ENCODE measurements around the gene POLD1. TPM values are rescaled to one million over a fixed set of nuclear protein-coding genes. Genes with fewer than 3 reads are reported as not detected.

POLD1 gene
- total and polyA plus RNA-seq, 2 of the 13 experiments (the other 11 are each of a cell fraction or from before 2014, with no cell fraction given) = 17.4 to 54.0 TPM

- peak; percentile 81 for TF ChIP-seq ZNF687 (CRISPR knock-in tag; IDR thresholded peaks at IDR 0.05)
- TF ChIP-seq TEAD2 (CRISPR knock-in tag; IDR thresholded peaks at IDR 0.05) = no peak
- TF ChIP-seq DDIT3 (CRISPR knock-in tag; IDR thresholded peaks at IDR 0.05) = no peak
- peak; percentile 54; the same call in 1 of the 2 replicates for TF ChIP-seq SOX5 (CRISPR knock-in tag; IDR thresholded peaks at IDR 0.05; ENCODE audit: borderline replicate concordance)
- 0 out of 2 replicates have a peak, but pooled peaks have one; percentile 4 for TF ChIP-seq FOSL2 (CRISPR knock-in tag; IDR thresholded peaks at IDR 0.05)
- TF ChIP-seq TRAFD1 (CRISPR knock-in tag; IDR thresholded peaks at IDR 0.05; ENCODE audit: borderline replicate concordance) = peak; percentile 70; the same call in 1 of the 2 replicates
- TF ChIP-seq ZNF674 (CRISPR knock-in tag; IDR thresholded peaks at IDR 0.05; ENCODE audit: low read depth) = no peak
- no peak for TF ChIP-seq DMTF1 (CRISPR knock-in tag; IDR thresholded peaks at IDR 0.05)
- no peak for TF ChIP-seq CSRNP1 (CRISPR knock-in tag; IDR thresholded peaks at IDR 0.05)
- TF ChIP-seq KAT7 (CRISPR knock-in tag; IDR thresholded peaks at IDR 0.05; ENCODE audit: borderline replicate concordance) = no peak
- no peak for TF ChIP-seq ZNF788 (CRISPR knock-in tag; IDR thresholded peaks at IDR 0.05; ENCODE audit: borderline replicate concordance)
- no peak for TF ChIP-seq ZNF326 (CRISPR knock-in tag; IDR thresholded peaks at IDR 0.05; ENCODE audit: borderline replicate concordance)
- TF ChIP-seq HNF4G (IDR thresholded peaks at IDR 0.05; ENCODE audit: borderline replicate concordance, low read depth, low read length) = 0 out of 2 replicates have a peak, but pooled peaks have one; percentile 31
- TF ChIP-seq HNF4G (CRISPR knock-in tag; IDR thresholded peaks at IDR 0.05; ENCODE audit: borderline replicate concordance, low read depth) = no peak
- no peak for TF ChIP-seq STAT5B (CRISPR knock-in tag; IDR thresholded peaks at IDR 0.05)
- no peak for TF ChIP-seq RFXANK (CRISPR knock-in tag; IDR thresholded peaks at IDR 0.05)
Observed at GRCh38 chr19:50349277-50350057, 34.7 kb upstream of the POLD1 start (continued).

Data from HepG2 (cell line).